HK-2 (cell line): ENCODE data around the gene ARID3A.
"Not testable (repeated sequence)": the region's sequence is repeated elsewhere in the genome, so short reads cannot be mapped to it uniquely, and the experiment has no call there.

ENCODE experiments used
- DNase-seq: peaks from one replicate; pipeline ENCODE4 v3.0.0-alpha.2; 2018; ENCODE audit not compliant: unreplicated experiment

Gene ARID3A

GRCh38 chr19:925526-926322, at the start of gene ARID3A:
Gene ARID3A, plus strand, starts transcription at chr19:926035. Its CDS starts 3,494 bp downstream, at chr19:929529.
- DNase-seq: peak; percentile 88

GRCh38 chr19:876089-876488, 49.7 kb upstream of the ARID3A start:
- DNase-seq: no peak

DNA sequence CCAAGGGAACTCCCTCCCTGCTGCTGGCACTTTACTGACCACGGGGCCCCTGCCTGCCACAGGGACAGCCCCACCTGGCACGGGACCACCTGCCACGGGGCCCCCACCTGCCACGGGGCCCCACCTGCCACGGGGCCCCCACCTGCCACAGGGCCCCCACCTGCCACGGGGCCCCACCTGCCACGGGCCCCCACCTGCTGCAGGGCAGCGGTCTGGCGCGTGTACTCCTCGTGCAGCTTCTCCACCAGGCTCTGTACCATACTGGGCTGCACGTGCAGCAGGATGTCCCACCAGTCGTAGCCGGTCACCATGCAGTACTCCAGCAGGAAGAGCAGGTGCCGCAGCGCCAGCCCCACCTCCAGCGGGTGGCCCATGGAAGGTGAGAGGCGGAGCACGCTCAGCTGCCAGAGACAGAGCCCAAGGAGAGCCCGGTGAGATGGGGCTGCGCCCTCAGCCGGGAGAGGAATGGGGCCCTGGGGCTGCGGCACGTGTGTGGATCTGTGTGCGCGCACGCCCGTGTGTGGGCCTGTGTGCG, 49.0 kb upstream of the ARID3A start:
- no peak for DNase-seq

DNA sequence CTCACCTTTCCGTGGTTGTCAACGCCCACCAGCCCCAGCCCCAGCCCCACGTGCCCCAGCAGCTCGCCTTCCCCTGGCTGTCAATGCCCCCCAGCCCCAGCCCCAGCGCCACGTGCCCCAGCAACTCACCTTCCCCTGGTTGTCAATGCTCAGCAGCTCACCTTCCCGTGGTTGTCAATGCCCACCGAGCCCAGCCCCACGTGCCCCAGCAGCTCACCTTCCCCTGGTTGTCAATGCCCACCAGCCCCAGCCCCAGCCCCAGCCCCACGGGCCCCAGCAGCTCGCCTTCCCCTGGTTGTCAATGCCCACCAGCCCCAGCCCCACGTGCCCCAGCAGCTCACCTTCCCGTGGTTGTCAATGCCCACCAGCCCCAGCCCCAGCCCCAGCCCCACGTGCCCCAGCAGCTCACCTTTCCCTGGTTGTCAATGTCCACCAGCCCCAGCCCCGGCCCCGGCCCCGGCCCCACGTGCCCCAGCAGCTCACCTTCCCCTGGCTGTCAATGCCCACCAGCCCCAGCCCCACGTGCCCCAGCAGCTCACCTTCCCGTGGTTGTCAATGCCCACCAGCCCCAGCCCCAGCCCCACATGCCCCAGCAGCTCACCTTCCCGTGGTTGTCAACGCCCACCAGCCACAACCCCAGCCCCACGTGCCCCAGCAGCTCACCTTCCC, 47.7 kb upstream of the ARID3A start:
- DNase-seq: not testable (repeated sequence)

DNA sequence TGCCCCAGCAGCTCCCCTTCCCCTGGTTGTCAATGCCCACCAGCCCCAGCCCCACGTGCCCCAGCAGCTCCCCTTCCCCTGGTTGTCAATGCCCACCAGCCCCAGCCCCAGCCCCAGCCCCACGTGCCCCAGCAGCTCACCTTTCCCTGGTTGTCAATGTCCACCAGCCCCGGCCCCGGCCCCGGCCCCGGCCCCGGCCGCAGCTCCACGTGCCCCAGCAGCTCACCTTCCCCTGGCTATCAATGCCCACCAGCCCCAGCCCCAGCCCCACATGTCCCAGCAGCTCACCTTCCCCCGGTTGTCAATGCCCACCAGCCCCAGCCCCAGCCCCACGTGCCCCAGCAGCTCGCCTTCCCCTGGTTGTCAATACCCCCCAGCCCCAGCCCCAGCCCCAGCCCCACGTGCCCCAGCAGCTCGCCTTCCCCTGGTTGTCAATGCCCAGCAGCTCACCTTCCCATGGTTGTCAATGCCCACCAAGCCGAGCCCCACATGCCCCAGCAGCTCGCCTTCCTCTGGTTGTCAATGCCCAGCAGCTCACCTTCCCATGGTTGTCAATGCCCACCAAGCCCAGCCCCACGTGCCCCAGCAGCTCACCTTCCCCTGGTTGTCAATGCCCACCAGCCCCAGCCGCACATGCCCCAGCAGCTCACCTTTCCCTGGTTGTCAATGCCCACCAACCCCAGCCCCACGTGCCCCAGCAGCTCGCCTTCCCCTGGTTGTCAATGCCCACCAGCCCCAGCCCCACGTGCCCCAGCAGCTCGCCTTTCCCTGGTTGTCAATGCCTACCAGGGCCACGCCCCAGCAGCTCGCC, 46.9 kb upstream of the ARID3A start:
- DNase-seq: not testable (repeated sequence)

DNA sequence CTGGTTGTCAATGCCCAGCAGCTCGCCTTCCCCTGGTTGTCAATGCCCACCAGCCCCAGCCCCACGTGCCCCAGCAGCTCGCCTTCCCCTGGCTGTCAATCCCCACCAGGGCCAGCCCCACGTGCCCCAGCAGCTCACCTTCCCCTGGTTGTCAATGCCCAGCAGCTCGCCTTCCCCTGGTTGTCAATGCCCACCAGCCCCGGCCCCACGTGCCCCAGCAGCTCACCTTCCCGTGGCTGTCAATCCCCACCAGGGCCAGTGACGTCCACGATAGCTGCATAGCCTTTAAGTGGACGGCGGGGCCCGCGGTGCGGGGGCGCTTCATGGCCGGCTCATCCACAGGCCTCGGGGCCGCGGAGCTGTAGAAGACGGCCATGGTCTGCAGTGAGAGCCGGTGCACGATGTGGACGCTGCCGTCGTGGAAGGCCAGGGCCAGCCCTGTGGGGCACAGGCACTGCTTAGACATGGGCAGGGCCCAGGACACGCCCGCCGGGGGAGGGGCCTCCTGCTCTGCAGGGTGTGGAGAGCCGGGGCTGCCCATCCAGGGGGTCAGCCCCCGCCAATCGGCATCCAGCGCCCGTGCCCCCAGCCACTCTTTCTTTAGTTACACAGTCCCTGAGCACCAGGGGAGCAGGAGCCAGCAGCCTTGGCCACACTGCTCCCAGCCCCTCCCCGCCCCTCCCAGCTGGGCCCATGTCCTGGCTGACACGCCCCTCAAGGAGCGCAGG, 46.0 kb upstream of the ARID3A start:
- DNase-seq: no peak

DNA sequence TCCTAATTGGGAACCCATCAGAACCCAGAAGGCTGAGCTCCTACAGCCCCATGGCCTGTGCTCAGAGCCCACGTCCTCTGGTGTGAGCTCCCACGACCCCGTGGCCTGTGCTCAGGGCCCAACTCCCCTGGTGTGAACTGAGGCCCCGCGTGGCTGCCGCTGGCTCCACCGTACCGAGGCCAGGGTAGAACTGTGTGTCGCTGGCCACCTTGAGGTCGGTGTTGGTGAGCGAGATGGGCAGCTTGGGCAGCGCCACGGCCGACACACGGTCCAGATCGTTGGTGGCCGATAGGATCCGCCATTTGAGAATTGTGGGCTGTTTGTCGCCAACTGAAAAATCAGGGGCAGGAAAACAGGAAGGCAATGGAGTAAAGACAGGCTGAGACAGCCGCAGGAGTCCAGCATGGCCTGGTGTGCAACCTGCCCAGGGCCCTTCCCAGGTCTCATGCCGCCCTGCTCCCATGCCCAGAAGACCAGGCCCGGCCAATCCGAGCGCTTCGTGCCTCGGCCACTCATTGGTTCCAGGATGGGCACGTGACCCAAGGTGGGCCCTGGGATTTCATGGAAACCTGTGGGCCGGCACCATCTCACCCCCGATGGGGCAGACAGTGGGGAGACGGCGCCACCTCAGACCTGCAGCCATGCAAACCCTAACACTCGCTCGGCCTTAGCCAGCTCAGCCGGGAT, 44.3 kb upstream of the ARID3A start:
- DNase-seq: no peak

- no peak for DNase-seq
Observed at GRCh38 chr19:882871-883497, 42.9 kb upstream of the ARID3A start.

DNA sequence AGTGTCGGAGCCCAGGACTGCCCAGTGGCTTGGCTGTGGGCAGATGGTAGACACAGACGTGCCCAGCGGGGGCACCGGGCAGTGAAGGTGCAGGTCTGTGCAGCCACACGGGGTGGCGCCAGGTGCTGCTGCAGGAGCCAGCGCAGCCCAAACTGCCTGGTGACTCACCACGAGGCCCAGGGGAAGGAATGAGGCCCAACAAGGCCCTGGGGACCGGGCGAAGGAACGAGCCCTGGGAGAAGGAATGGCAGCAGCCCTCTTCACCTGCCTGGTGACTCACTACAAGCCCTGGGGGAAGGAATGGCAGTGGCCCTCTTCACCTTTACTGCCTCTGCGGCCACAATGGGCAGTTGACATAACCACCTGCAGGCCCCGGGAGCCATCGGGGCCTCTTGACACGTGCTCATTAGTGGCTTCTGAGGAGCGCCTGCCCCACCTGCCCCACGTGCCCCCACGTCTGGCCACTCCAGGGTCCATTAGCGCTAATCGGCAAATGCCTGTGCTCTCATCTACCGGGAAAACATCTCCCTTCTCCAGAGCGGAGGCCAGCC, 42.1 kb upstream of the ARID3A start:
- peak; percentile 88 for DNase-seq

GRCh38 chr19:884420-885211, 41.2 kb upstream of the ARID3A start:
- no peak for DNase-seq

DNA sequence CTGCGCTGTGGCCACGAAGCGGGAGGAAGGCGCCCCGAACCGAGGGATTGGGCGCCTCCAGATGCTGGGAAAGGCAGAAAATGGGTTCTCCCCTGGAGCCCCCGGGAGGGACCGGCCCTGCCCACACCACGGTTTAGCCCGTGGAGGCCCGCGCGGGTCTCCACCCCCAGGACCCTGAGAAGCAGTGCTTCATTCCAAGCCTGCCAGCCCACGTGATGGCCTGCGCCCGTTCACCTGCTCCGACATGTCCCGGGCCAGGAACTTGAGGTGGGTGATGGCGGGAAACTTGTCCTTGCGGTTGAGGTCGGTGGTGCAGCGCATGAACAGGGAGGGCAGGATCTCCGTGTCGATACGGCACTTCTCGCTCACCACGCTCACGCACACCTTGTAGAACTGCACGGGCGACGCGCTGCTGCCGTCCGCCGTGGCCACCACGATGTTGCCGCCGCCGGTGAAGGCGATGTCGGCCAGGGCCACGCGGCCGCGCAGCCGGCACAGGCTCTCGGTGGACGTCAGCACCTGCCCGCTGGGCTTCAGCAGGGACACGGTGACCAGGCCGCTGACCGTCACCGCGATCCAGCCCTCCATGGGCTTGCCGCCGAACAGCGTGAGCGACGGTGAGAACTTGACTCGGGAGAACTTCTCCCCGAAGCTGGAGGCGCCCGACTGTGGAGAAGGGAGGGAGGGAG, 40.2 kb upstream of the ARID3A start:
- no peak for DNase-seq

GRCh38 chr19:887072-887471, 38.8 kb upstream of the ARID3A start:
- DNase-seq: no peak

GRCh38 chr19:887599-887998, 38.2 kb upstream of the ARID3A start:
- no peak for DNase-seq

DNA sequence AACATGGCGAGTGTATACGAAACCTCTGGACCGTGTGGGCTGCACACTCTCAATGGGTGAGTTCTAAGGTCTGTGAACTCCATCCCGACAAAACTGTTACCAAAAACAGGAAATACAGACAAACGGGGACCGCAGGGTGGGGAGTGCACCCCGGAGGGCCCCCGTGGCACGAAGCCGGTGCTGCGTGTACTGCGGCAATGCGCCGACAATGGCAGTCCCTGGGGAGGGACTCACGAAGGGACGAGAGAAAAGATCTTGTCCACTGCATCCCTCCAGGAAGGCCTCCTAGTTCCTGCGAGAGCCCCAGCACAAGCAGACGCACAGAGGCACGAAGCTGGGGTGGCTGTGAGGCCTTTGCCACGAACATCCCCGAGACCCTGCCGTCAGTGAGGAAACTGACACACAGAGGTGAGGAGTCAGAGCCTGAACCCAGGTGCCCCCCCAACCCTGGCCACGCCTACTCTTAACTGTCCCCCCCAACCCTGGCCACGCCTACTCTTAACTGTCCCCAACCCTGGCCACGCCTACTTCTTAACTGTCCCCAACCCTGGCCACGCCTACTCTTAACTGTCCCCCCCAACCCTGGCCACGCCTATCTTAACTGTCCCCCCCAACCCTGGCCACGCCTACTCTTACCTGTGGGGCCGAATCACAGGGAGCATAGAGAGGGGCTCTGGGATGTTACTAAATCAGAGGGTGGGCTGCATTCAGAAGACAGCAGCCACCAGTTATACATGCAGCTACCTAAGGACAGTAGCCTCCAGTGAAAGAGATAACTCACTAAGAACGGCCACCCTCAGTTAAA, 37.1 kb upstream of the ARID3A start:
- DNase-seq: no peak

GRCh38 chr19:889662-890295, 36.1 kb upstream of the ARID3A start:
- no peak for DNase-seq

DNA sequence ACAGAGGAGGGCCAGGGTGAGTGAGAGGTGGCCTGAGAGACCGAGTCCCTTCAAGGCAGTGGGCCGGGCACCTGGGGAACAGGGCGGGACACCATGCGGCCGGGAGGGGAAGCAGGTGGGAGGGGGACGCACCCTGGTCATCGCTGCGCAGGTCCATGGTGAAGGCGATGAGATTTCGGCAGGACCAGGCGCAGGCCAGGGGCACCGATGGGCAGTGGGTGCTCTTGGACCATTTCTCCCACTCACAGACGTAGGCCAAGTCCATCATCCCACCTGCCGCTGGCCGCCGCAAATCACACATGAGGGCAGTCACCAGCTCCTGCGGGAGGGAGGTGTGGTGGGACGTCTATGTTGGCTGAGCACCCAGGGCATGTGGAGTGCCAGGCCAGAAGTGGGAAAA, 35.0 kb upstream of the ARID3A start:
- no peak for DNase-seq

DNA sequence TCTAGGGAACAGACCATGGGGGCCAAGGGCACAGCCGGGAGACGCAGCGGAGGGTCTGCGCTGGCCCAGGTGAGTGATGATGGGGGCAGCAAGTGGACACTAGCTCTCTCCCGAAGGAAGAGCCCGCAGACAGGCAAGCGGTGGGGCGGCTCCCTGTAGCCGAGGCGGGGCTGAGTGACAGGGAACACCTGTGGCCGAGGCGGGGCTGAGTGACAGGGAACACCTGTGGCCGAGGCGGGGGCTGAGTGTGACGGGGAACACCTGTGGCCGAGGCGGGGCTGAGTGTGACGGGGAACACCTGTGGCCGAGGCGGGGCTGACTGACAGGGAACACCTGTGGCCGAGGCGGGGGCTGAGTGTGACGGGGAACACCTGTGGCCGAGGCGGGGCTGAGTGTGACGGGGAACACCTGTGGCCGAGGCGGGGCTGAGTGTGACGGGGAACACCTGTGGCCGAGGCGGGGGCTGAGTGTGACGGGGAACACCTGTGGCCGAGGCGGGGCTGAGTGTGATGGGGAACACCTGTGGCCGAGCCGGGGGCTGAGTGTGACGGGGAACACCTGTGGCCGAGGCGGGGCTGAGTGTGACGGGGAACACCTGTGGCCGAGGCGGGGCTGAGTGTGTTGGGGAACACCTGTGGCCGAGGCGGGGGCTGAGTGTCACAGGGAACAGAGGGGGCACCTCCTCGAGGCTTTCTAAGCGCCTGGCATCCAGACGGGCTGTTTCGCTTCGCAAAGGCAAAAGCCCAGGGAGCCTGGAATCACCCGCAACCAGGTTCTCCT, 34.2 kb upstream of the ARID3A start:
- DNase-seq: not testable (repeated sequence)
